Activated CD4-positive, alpha-beta T cell treated with anti-CD3 and anti-CD28 coated beads, Interleukin-2, amount 50 U/mL, for 48 hours (primary cell): ENCODE results near the gene NCOA3.
"Not testable (repeated sequence)": the region's sequence is repeated elsewhere in the genome, so short reads cannot be mapped to it uniquely, and the experiment has no call there.

Experiments used
- DNase-seq, 2 experiments: peaks; one replicate each; pipeline ENCODE4 v3.0.0-alpha.2; 2020

NCOA3 gene

DNA sequence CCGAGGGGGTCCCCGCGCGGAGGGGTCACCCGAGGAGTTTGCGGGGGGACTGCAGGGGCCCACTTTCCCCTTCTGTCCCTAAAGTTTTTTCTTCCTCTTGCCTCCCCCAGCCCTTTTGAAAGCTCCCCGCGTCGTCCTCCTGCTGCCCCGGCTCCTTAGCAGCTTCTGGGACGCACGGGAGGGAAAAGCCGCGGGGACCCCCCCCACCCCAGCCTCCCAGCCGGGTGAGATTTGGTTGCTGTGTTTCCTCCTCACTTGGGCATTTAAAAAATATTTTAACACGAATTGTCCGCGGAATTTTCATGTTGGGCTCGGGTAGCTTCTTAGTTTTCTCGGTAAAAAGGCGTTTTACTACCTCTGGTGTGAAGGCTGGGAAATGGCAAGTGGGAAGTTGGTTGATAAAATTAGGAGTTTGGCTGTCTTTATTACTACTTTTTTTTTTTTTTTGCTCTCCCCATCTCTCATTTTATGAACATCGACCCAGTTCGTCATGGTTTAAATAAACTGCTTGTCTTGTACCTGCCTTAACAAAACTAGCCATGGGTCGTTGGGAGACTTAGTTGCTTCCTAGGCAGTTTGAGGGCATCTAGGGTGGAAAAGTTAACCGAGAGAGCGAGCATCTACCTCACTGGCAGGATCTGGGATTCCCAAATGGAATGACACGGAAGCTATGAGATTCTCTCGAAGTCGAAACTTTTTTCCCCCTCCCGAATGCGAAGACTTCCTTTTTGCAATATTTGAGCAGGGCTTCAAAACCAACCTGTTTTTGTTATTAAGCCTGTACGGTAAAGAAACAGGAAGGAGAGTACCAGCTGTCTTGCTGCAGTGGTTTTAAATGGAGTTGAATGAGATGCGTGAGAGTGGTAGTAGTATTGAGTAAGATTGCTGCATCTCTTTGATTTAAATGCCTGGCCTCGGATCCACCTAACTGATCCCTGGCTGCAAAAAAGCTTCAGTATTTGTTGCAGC is 868 bp downstream of the NCOA3 start:
- DNase-seq = no peak

- DNase-seq = no peak
Measured at GRCh38 chr20:47503685-47504084, 2.0 kb downstream of the NCOA3 start.

GRCh38 chr20:47506335-47506734 is 4.6 kb downstream of the NCOA3 start:
- DNase-seq = no peak

- no peak for DNase-seq
Measured at GRCh38 chr20:47506850-47507249, 5.2 kb downstream of the NCOA3 start.

- DNase-seq = not testable (repeated sequence)
Measured at GRCh38 chr20:47507275-47507981, 5.7 kb downstream of the NCOA3 start.

GRCh38 chr20:47508278-47508677 is 6.6 kb downstream of the NCOA3 start:
- DNase-seq = no peak

DNA sequence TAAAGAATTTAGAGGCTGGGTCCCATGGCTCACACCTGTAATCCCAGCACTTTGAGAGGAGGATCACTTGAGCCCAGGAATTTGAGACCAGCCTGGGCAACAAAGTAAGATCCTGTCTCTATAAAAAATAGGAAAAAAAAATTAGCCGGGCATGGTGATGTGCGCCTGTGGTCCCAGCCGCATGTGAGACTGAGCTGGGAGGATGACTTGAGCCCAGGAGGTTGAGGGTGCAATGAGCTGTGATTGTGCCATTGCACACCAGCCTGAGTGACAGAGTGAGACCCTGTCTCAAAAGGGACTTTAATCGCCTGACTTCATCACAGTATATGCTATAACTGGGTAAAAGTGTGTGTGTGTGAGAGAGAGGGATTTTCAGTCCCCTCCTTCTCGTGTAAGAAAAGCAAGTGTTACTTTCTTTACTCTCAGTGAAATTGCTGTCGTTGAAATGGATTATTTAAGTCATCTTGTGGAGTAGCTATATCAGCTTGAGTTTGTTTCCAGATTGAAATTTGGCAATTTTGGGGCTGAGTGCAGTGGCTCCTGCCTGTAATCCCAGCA is 7.5 kb downstream of the NCOA3 start:
- DNase-seq = no peak

GRCh38 chr20:47509685-47510084 is 8.0 kb downstream of the NCOA3 start:
- DNase-seq = no peak

DNA sequence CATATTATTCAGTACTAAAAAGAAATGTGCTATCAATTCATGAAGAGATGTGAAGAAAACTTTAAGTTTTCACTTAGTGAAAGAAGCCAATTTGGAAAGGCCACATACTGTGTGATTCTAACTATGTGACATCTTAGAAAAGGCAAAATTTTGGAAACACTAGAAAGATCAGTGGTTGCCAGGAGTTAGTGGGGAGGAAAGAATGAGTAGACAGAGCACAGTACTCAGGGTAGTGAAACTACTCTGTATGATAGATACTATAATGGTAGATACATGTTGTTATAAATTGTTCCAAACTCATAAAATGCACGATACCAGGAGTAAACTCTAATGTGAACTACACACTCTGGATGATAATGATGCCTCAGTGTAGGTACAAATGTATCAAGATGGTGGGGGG is 14.2 kb downstream of the NCOA3 start:
- no peak for DNase-seq

- no peak for DNase-seq
Measured at GRCh38 chr20:47521059-47521808, 19.5 kb downstream of the NCOA3 start.

DNA sequence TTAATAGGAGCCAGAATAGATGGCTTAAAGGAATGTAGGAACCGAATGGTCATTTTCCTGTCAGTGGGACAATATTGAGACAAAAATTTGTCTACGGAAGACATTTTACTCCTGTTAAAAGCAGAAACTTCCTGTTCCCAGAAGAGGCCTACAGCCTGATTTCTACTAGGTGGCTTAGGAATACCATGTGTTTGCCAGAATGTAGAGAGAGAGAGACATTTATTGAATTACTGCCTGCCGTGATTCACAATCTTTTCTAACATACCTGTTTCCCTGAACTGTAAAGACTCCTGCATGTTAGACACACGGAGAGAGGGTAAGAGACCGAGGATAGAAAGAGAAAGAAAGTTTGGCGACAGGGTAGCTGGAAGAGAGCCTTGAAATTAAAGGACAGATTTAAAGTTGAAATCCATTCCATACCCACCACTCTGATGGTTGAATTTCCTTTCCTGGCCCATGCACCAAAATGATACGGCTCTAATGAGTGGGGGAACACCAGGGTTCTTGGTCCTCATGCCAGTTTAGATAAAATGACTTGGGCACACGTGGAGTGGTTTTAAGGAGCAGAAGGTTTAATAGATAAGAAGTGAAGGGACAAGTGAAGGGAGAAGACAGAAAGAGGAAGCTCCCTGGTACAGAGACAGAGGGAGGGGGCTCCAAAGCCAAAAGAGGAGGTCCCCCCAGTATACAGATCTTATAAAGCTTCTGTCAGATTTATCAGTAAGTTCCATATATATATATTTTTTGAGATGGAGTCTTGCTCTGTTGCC is 22.5 kb downstream of the NCOA3 start:
- no peak for DNase-seq

GRCh38 chr20:47527004-47527800 is 25.5 kb downstream of the NCOA3 start:
- no peak for DNase-seq

DNA sequence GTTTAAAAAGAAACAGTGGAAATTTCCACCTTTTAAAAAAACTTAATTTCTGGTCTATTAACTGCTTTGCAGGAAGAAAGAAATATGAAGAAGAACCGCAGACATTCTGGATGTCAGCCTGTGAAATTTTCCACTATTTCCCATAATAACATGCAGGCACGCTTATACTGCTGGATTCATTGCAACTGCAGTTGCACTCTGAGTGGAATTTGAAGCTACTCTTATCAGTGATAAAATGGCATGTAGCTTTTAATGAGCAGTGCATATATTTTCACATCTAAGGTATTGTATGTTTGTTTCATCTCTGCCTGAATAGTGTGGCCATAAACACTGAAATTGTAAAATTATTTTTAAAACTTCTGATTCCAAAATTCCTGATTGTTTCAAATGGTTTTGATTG is 28.2 kb downstream of the NCOA3 start:
- DNase-seq = no peak

DNA sequence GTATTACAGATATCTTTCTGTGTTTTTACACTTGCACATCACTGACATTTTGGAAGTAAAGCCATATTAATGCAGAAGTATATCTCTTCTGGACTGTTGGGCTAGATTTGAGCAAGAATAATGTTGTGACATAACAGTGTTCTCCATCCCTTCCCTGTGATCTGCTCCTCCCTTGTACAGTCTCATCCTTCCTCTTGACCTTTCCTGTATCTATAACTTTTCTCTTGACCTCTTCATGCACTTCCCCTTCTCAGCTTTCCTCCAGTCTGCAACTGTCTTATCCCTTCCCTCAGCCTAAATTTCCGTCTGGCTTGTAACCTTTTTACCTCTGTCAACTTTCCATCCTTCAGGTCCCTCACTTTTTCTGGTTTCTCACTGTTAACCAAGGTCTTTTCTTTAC is 29.8 kb downstream of the NCOA3 start:
- DNase-seq = no peak

DNA sequence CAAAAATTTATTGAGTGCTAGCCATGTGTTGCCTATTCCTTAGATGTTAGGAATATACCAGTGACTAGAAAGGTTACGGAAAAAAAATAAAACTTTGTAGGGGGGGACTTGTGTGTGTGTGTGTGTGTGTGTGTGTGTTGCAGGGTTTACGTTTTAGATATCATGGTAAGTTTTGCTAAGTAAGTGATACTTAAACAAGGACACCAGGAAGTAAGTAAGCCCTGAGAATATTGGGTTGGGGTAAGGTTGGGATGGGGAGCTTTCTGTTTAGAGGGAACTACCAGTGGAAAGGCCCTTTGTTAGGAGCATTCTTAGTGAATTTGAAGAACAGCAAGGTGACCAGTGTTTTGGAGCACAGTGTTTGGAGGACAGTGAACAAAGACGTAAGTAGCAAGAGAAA is 30.3 kb downstream of the NCOA3 start:
- no peak for DNase-seq

DNA sequence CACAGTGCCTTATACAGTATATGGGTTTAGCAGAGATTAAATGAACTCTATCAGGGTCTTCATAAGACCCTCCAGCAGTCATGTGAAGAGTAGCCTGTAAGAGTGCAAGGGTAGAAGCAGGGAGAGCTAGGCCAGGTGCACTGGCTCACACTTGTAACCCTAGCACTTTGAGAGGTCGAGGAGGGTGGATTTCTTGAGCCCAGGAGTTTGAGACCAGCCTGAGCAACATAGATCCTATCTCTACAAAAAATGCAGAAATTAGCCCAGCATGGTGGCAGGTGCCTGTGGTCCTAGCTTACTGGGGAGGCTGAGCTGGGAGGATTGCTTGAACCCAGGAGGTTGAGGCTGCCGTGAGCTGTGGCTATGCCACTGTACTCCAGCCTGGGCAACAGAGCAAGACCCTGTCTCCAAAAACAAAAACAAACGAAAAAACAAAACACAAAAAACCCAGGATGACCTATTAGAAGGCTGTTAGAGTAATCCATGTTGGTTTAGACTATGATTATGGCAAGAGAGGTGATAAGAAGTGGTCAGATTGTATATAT is 31.9 kb downstream of the NCOA3 start:
- no peak for DNase-seq

GRCh38 chr20:47534405-47534804 is 32.7 kb downstream of the NCOA3 start:
- DNase-seq = no peak

- DNase-seq = no peak
Measured at GRCh38 chr20:47535088-47535487, 33.4 kb downstream of the NCOA3 start.

DNA sequence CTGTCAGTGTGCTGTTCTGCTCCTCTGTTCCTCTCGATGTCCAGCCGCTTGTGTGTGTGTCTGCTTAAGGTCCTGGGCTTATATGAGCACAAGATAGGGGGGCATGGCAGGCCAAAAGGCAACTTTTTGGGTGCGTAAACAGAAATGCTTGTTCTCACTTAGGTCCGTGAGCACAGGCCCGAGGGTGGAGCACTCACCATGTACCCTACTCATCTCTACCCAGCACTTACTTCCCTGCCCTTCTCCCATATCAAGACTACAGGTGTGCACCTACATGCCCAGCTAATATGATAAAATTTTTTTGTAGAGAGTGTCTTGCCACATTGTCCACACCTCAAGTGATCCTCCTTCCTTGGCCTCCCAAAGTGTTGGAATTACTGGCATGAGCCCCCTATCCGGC is 34.3 kb downstream of the NCOA3 start:
- DNase-seq = no peak

- DNase-seq = no peak
Measured at GRCh38 chr20:47540443-47541354, 39.0 kb downstream of the NCOA3 start.
